NT2/D1 (cell line): ENCODE data around the gene MAP3K3.

ENCODE experiments used
- SUZ12 ChIP-seq: IDR thresholded peaks from 2 replicates; pipeline ENCODE4 v1.6.1; 2011; ENCODE audit not compliant: insufficient read length, insufficient read depth; ENCODE audit errors: extremely low read depth
- YY1 ChIP-seq: IDR thresholded peaks from 2 replicates; pipeline ENCODE4 v1.6.1; 2011; ENCODE audit not compliant: insufficient read length, insufficient read depth
- ZNF274 ChIP-seq: IDR thresholded peaks from 2 replicates; pipeline ENCODE4 v1.6.1; 2011; ENCODE audit warnings: mild to moderate bottlenecking, low read depth, low read length

- TF ChIP-seq ZNF274: no peak
- TF ChIP-seq SUZ12: no peak
- no peak for TF ChIP-seq YY1
Observed at GRCh38 chr17:63675231-63675606, 53.0 kb downstream of the MAP3K3 start.
